Psoas muscle (tissue), 8 donors: ENCODE results near the gene MYLK2. TPM values are rescaled to one million over a fixed set of nuclear protein-coding genes. Genes with fewer than 3 reads are reported as not detected.

Experiments used
- ATAC-seq, 4 donors: fragments of 200-7000 bp; cut with Tn5 transposase; one replicate each; pipeline ENCODE4 v1.9.1; 2020; ENCODE audit warnings: moderate library complexity in 3 of 4, mild to moderate bottlenecking in 2 of 4
- DNase-seq, 2 donors: peaks; one replicate each; pipeline ENCODE4 v3.0.0-alpha.2; 2020
- H3K27ac ChIP-seq: fragments of 200-600 bp; one replicate; pipeline ENCODE4 v1.8.0; 2022
- H3K27me3 ChIP-seq, 3 donors: fragments of 200-600 bp in 1 of 3; one replicate each; pipeline versions ENCODE4 v1.6.1 to v1.8.0; 2013 to 2022; ENCODE audit warnings: low read length in 2 of 3, mild to moderate bottlenecking in 2 of 3, moderate library complexity in 1 of 3; ENCODE audit not compliant: insufficient read depth in 3 of 3
- H3K36me3 ChIP-seq, 2 donors: fragments of 200-600 bp in 1 of 2; one replicate each; pipeline versions ENCODE4 v1.6.1 to v1.8.0; 2013 to 2022; ENCODE audit warnings: low read depth in 1 of 2, mild to moderate bottlenecking in 1 of 2, moderate library complexity in 1 of 2; ENCODE audit not compliant: insufficient read depth in 1 of 2
- H3K4me1 ChIP-seq: fragments of 200-600 bp; one replicate; pipeline ENCODE4 v1.8.0; 2022
- H3K4me3 ChIP-seq: fragments of 200-600 bp; one replicate; pipeline ENCODE4 v1.8.0; 2022; ENCODE audit warnings: mild to moderate bottlenecking
- H3K9me3 ChIP-seq: fragments of 200-600 bp; one replicate; pipeline ENCODE4 v1.8.0; 2022
- CTCF ChIP-seq: fragments of 200-600 bp; IDR thresholded peaks from one replicate; pipeline ENCODE4 v1.8.0; 2022; ENCODE audit warnings: antibody characterized with exemption
- WGBS, 3 donors: extraction: QIAGEN DNeasy Blood & Tissue Kit; methylation state at CpG; one replicate each; pipeline versions ENCODE4 v1.1.6 to v1.1.7; 2013; 5-methylcytosine and 5-hydroxymethylcytosine counted together
- intact Hi-C, 2 donors: fragments of 100-400 bp; cut with DNase I; formaldehyde crosslinking; loops; one replicate each; pipeline versions ENCODE4 v1.11.0 to v1.14.2; 2022
- polyA plus RNA-seq, 3 donors: library from polyadenylated mRNA; stranded (reverse); fragments of 200-250 nt; gene quantifications; one replicate each; pipeline ENCODE4 v1.2.3, GENCODE V29; 2013
- total RNA-seq, 4 donors: library from RNA; stranded (reverse); fragmentation: NEBNext Ultra II Directional in 2 of 4; extraction: Animal tissue kit (Norgen Biotek cat#: 25700) in 2 of 4; gene quantifications; one replicate each; pipeline versions ENCODE4 v1.2.1 to v1.2.4, GENCODE V29; 2021 to 2023
- donor health status: healthy with polysubstance abuse.
- donor health status: DM: no; HTN: no; CAD: no; lungs with moderate emphysema.
- donor health status: Bipolar disorder and iron deficiency.
- donor health status: healthy.
- donor health status: DM: yes; HTN: yes; CAD: no.
- donor health status: DM: no; HTN: no; CAD: no.
- donor health status: DM: no; HTN: no; CAD: no.
- donor health status: DM: yes; HTN: yes; CAD: no.

The MYLK2 gene
- total and polyA plus RNA-seq, 7 donors: 30.6 to 273 (median 94.5) TPM

- DNase-seq (peak; percentile 48 to 73), ATAC-seq (no peak)
- Histone ChIP-seq H3K4me1 (no peaks in the 10 kb centered on the region), H3K9me3 (no peaks in the 10 kb centered on the region), H3K4me3 (peak overlapping the region; percentile 53), H3K27me3 (no peaks in the 10 kb centered on the region), H3K27ac (peak overlapping the region; percentile 55), H3K36me3 (no peaks in the 10 kb centered on the region)
- no peak for TF ChIP-seq CTCF
- intact Hi-C loops: no loop called here
- 34 to 46% (median 42%) methylated on average over 8 to 12 of the region's 12 CpGs for WGBS, 3 donors
Measured at GRCh38 chr20:31842471-31843157, 23.5 kb downstream of the MYLK2 start.

DNA sequence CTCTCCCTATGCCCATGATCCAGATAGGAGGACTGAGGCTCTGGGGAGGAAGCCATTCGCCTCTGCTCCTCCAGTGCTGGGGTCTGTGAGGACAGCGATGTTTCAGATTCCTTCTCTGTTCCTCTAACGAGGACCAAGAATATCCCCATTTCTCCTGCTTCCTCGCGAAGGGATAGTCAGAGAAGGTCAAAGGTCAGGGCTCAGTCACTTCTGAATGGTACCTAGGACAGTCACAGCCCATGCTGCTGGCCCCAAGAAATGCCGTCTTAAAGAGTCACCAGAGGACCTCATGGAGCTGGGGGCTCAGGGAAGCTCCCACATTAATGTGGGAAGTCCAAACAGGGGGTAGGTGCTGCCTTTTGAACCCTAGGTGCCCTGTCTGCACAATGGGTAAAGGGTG is 24.1 kb downstream of the MYLK2 start:
- peak overlapping the region; percentile 53 for H3K4me3 ChIP-seq

DNA sequence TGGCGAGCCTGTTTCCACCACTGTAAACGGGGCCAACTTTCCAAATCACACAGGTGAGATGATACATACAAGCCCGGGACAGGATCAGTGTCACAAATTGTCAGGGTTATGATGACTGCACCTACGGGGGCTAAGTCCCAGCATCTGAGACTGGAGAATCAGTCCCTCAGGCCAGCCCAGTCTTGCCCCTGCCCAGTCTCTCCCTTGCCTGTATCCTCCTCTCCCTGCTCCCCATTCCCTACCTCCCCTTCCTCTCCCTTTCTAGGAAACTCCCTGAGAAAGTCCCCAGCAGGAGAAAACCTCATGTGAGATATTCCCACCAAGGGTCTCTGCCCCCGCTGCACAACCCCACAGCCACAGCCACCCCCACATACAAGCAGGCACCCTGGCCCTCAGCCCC is 24.7 kb downstream of the MYLK2 start:
- 78 to 84% (median 84%) methylated on average over 5 of the region's 5 CpGs for WGBS, 3 donors
- DNase-seq: no peak
- H3K9me3 ChIP-seq: no peaks in the 10 kb centered on the region
- TF ChIP-seq CTCF: no peak
- peak overlapping the region; percentile 55 for H3K27ac ChIP-seq
- peaks cover 0 to 1% (median 0%) of the 10 kb centered on the region in 3 donors for H3K27me3 ChIP-seq
- no peaks in the 10 kb centered on the region for H3K36me3 ChIP-seq
- no peaks in the 10 kb centered on the region for H3K4me1 ChIP-seq
- no peak for ATAC-seq
- intact Hi-C loops: no loop called here
- peak overlapping the region; percentile 53 for H3K4me3 ChIP-seq

More for the DNA sequence above, 24.1 kb downstream of the MYLK2 start:
- ATAC-seq (no peak), DNase-seq (no peak)
- intact Hi-C loops: no loop called here
- H3K27ac ChIP-seq: peak overlapping the region; percentile 55
- no peaks in the 10 kb centered on the region for H3K36me3 ChIP-seq
- WGBS, 3 donors: 62 to 80% (median 76%) methylated on average over 6 of the region's 6 CpGs
- H3K27me3 ChIP-seq: no peaks in the 10 kb centered on the region
- TF ChIP-seq CTCF: no peak
- H3K4me1 ChIP-seq: no peaks in the 10 kb centered on the region
- H3K9me3 ChIP-seq: no peaks in the 10 kb centered on the region

- H3K27me3 ChIP-seq: peaks cover 0 to 11% (median 0%) of the 10 kb centered on the region in 3 donors
- intact Hi-C loops: no loop called here
- no peaks in the 10 kb centered on the region for H3K4me1 ChIP-seq
- peak overlapping the region; percentile 53 for H3K4me3 ChIP-seq
- WGBS, 3 donors: 64 to 78% (median 73%) methylated on average over 28 of the region's 28 CpGs
- peak overlapping the region; percentile 36 for H3K27ac ChIP-seq
- no peak for TF ChIP-seq CTCF
- no peak for ATAC-seq
- H3K9me3 ChIP-seq: no peaks in the 10 kb centered on the region
- no peaks in the 10 kb centered on the region for H3K36me3 ChIP-seq
- no peak for DNase-seq
Measured at GRCh38 chr20:31844737-31845299, 25.7 kb downstream of the MYLK2 start.
